Measurements from ENCODE around the gene RAMP1. TPM values are rescaled to one million over a fixed set of nuclear protein-coding genes. Genes with fewer than 3 reads are reported as not detected.

Gene RAMP1
- total and polyA plus RNA-seq, 9 of the 15 experiments (the other 6 are each of a cell fraction or from before 2014, with no cell fraction given): 0.72 to 0.77 TPM; not detected in 7

DNA sequence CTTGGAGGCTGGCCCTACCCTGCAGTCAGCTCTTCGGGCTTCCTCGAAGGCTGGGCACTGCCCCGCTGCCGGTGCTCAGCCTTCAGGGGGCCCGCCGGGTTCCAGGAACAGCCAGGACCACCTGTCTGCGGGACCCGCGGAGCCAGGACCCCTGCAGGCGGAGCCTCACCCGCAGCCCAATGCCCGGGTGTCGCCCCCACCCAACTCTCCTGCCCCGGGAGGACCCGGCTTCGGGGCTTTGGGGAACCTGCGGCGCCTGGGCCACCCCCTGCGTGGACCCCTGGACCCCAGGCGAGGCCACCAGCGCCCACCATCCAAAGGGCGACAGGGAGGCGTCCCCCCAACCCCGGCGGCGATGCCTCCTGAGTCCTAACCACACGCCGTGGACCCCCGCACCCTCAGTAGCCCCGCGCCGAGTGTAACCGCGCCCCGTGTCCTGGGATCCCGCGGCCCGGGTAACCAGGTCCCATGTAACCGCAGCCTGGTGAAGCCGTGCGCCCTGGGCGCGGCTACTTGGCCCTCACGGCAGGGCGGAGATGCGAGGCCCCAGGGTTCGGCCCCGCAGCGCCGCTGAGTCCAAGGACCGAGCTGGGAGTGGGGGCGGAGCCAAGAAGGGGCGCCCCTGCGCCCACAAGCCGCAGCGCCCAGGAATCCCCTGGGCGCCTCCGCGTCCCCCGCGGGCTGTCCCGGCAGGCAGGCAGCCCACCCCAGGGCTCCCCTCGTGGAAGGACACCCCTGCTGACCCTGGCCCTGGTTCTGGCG is 96.4 kb downstream of the RAMP1 start:
- no peak overlapping the region for H3K9ac ChIP-seq (ENCODE audit: insufficient read depth in 1 of 2, low read depth in 2 of 2, low read length in 2 of 2)
- H3K9me1 ChIP-seq (ENCODE audit: control insufficient read depth, insufficient read depth, low read length): no peaks in the 10 kb centered on the region
- H3K27me3 ChIP-seq (ENCODE audit: control insufficient read depth in 2 of 2, insufficient read depth in 2 of 2, low read length in 2 of 2): no peaks in the 10 kb centered on the region
- H4K20me1 ChIP-seq (replicated peaks; ENCODE audit: control insufficient read depth, insufficient read depth, low read length): no peaks in the 10 kb centered on the region
- no peak overlapping the region for H3K4me3 ChIP-seq
- ATAC-seq (no peak), DNase-seq (ENCODE audit: extremely low read depth in 1 of 4, low spot score in 3 of 4) (no peak), FAIRE-seq (no peak)
- no peaks in the 10 kb centered on the region for H3K9me3 ChIP-seq (replicated peaks; ENCODE audit: control insufficient read depth, insufficient read depth, low read depth, low read length)
- POLR2A ChIA-PET: interaction anchor here (1.1 kb wide), 1 partner anchor 33 kb away, joined by 3 read pairs; no protein-coding TSS in a partner anchor
- H3K79me2 ChIP-seq (ENCODE audit: control insufficient read depth, insufficient read depth, low read length): no peaks in the 10 kb centered on the region
- no peak overlapping the region for H2AFZ ChIP-seq (ENCODE audit: low read depth, low read length)
- peaks cover 0 to 5% of the 10 kb centered on the region in 2 experiments; a peak in 1 of 5 replicates for H3K4me1 ChIP-seq (replicated peaks in 1 of 2; ENCODE audit: control insufficient read depth in 2 of 2, insufficient read depth in 2 of 2, low read length in 2 of 2)
- H3K4me2 ChIP-seq (ENCODE audit: insufficient read depth, low read length): no peak overlapping the region
- in situ Hi-C loops (cut with MboI): no loop called here
- no peak overlapping the region for H3K27ac ChIP-seq (ENCODE audit: extremely low read depth, low read depth, low read length)
- CTCF ChIA-PET (ENCODE audit: low intra/inter-chr PET ratio): no interaction called here
- 85% methylated on average over 4 of the region's 64 CpGs for WGBS (ENCODE audit: insufficient coverage, low coverage, missing lambda C conversion rate)
- no TSS peak for BruUV-seq (replicated peaks)
- H3K36me3 ChIP-seq (ENCODE audit: control insufficient read depth, insufficient read depth, low read length): no peaks in the 10 kb centered on the region
- intact Hi-C loops (cut with micrococcal nuclease): no loop called here
- TF ChIP-seq PBX2 (CRISPR knock-in tag; IDR thresholded peaks at IDR 0.05; ENCODE audit: low read depth): no peak
- no peak for TF ChIP-seq PBX2 (tag; conservative IDR thresholded peaks at IDR 0.05; ENCODE audit: low read depth)
- no peak for TF ChIP-seq CTBP1 (IDR thresholded peaks at IDR 0.05; ENCODE audit: borderline replicate concordance)
- no peak for TF ChIP-seq ZNF407 (IDR thresholded peaks at IDR 0.05; ENCODE audit: low read depth)
- TF ChIP-seq POLR2H (tag; IDR thresholded peaks at IDR 0.05; ENCODE audit: low read depth): no peak
- TF ChIP-seq, protein P1, sequence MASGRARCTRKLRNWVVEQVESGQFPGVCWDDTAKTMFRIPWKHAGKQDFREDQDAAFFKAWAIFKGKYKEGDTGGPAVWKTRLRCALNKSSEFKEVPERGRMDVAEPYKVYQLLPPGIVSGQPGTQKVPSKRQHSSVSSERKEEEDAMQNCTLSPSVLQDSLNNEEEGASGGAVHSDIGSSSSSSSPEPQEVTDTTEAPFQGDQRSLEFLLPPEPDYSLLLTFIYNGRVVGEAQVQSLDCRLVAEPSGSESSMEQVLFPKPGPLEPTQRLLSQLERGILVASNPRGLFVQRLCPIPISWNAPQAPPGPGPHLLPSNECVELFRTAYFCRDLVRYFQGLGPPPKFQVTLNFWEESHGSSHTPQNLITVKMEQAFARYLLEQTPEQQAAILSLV (tag; IDR thresholded peaks at IDR 0.05): no peak
- TF ChIP-seq, protein P2, sequence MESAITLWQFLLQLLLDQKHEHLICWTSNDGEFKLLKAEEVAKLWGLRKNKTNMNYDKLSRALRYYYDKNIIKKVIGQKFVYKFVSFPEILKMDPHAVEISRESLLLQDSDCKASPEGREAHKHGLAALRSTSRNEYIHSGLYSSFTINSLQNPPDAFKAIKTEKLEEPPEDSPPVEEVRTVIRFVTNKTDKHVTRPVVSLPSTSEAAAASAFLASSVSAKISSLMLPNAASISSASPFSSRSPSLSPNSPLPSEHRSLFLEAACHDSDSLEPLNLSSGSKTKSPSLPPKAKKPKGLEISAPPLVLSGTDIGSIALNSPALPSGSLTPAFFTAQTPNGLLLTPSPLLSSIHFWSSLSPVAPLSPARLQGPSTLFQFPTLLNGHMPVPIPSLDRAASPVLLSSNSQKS (CRISPR knock-in tag; IDR thresholded peaks at IDR 0.05): no peak
